HG03060 (cell line): ENCODE results near the gene AFG1L.
"Not testable (repeated sequence)": the region's sequence is repeated elsewhere in the genome, so short reads cannot be mapped to it uniquely, and the experiment has no call there.

Experiments
- ATAC-seq: cut with Tn5 transposase; IDR thresholded peaks from one replicate; pipeline ENCODE4 v1.9.1; 2021; ENCODE audit warnings: low read depth, moderate number of reproducible peaks; ENCODE audit not compliant: unreplicated experiment

AFG1L gene

GRCh38 chr6:108294727-108295625 is at the start of gene AFG1L:
TSS of gene AFG1L (plus strand) at chr6:108295054. CDS start at chr6:108295080, 26 bp downstream.
- ATAC-seq: peak; percentile 69

GRCh38 chr6:108245095-108245494 is 49.8 kb upstream of the AFG1L start:
- not testable (repeated sequence) for ATAC-seq

DNA sequence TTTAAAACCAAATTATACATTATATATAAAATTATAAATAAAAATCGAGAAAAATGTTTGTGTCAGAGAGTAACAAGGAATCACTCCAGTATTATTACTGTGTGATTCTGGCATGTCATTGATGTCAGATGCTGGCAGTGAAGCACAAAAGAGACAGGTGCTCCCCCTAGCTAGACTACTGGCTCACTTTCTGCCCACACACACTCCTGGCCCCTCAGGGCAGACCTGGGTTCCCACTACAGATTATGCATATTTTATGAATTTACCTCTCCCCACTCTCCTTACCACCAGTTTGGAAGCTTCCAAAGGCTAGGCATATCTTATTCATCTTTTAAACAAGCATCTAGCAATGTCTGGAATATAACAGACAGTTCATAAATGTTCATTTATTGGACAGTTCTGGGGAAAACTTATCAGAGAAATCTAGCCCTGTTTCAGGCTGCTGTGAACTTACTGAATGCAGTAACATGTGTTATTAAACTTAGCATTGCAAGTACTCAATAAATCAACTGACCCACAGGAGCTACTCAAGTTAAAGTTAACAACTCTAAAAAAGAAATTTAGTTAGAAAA is 46.8 kb upstream of the AFG1L start:
- no peak for ATAC-seq

- no peak for ATAC-seq
Measured at GRCh38 chr6:108250240-108250866, 44.5 kb upstream of the AFG1L start.

DNA sequence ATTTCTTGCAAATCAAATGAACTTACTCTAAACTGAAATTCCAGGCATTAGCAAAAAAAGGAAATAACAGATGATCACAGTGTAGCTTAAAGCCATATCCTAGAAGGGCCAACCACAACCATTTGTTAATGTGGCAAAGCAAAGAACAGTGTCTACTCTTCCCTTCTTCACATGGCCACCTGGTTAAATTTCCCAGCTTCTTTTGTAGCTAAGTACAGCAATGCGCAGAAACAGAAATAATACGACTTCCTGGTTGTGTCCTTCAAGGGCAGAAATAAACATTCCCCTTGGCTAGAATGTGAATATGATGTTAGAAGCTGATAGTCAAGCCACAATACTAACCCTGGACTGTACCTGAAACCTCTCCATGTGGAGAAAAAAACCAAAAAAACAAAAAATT is 43.6 kb upstream of the AFG1L start:
- no peak for ATAC-seq

GRCh38 chr6:108252055-108252454 is 42.8 kb upstream of the AFG1L start:
- no peak for ATAC-seq

GRCh38 chr6:108253241-108253640 is 41.6 kb upstream of the AFG1L start:
- ATAC-seq: no peak

GRCh38 chr6:108254433-108255410 is 40.1 kb upstream of the AFG1L start:
- ATAC-seq: no peak

DNA sequence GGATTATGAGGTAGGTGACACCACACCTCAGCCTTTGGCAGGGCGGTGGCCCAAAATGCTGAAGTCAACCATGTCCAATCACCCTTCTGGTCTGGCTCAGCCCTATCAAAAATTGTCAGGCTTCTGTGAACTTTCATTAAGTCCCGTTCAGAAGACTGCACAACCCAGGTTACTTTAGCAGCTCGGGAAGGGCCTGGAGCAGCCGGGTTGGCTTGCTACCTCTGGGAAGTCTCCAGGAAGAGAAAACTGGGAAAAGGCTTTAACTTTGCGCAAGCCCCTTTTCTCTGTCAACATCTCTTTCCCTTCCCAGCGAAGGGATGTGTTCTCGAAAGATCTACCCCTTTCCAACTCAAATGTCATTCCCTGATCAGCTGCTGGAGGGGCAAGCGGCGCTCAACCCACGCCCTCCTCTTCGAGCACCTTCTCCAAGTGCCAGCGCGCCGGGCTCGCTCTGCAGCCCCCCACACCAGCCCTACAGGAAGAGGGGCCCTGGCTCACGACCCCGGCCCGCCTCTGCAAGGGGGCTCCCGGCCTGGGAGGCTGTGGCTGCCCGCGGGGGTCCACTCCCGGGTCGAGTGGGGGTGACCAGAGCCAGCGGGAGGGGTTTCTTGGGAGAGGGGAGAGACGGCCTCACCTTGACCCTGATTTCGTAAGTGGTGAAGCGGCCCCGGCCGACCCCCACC is 34.6 kb upstream of the AFG1L start:
- ATAC-seq: no peak

DNA sequence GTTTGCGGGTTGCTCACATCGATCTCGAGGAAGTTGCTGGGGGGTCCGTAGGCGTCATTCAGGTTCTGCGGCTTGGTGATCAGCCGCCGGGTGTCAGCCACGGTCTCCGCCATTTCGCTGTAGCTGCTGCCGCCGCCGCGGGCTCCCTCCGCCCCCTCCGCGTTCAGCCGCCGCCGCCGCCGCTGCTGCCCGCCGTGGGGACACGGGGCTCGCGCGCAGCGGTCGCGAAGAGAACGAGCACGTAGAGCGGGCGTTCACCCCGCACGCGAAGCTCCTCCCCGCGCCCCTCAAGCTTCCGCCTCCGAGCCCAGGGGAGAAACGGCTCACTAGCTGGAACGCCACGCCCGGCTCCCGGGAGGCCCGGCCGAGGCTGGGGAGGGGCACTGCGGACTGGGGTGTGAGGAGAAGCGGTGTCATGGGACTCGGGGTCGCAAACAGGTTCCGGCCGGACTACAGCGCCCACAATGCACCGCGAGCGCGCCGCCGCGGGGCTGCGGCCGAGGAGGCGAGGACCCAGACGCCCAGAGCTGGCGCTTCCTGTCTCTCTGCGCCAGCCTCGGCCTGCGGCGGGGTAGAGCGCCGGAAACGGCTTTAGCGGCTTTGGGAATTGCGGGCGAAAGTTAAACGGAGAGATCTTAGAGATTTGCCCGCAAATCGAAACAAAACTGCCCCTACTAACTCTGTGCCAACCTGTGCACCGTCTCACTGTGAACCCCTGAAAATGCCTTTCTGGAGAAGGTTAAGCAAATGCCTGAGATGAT is 33.9 kb upstream of the AFG1L start, which contains the start of gene SNX3:
Gene SNX3, minus strand, starts transcription at position 232 of the 761 bp plus-strand sequence. Its CDS starts 119 bp downstream, at position 113.
- ATAC-seq: peak; percentile 72

GRCh38 chr6:108263371-108263770 is 31.5 kb upstream of the AFG1L start:
- ATAC-seq: no peak

DNA sequence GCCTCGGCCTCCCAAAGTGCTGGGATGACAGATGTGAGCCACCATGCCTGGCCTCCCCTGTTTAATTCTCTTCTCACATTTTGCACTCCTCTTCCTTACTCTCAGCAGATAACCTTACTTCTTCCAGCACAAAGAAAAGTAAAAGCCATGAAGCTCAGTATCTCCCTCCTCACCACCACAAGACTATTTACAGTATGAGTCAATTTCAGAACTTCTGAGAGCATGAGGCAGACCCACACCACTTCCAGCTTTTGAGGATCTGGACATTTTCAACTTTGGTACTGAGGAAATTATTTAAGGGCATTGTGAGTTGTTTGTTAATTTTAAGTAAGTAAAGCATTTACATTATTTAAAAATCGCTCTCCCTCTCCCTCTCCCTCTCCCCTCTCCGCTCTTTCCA is 26.0 kb upstream of the AFG1L start:
- no peak for ATAC-seq

- not testable (repeated sequence) for ATAC-seq
Measured at GRCh38 chr6:108269955-108270354, 24.9 kb upstream of the AFG1L start.

DNA sequence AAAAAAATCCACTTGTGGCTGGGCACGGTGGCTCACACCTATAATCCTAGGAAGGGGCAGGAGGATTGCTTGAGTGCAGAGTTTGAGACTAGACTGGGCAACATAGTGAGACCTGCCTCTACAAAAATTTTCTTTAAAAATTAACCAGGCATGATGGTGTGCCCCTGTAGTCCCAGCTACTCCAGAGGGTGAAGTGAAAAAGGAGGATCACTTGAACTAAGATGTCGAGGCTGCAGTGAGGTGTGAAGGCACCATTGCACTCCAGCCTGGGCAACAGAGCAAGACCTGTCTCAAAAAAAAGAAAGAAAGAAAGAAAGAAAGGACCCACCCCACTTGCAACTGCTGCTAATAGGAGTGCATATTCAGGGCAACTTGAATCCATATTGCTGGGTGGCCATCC is 20.3 kb upstream of the AFG1L start:
- no peak for ATAC-seq

GRCh38 chr6:108275976-108276375 is 18.9 kb upstream of the AFG1L start:
- no peak for ATAC-seq

DNA sequence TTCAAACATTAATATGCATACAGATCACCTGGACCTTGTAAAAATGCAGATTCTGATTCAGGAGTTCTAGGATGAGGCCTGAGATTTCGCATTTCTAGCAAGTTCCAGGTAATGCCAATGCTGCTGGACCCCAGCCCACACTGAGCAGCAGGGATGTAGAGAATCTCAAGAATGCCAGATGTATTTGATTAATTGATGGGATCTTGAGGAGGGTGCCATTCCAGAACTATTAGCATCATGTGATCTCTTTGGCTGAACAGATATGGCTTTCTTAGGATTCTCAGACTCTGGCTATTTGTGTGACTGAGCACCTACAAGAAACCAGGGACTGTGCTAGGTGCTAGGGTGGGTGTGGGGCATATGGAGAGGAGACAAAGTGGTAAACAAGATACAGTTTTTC is 17.6 kb upstream of the AFG1L start:
- no peak for ATAC-seq

DNA sequence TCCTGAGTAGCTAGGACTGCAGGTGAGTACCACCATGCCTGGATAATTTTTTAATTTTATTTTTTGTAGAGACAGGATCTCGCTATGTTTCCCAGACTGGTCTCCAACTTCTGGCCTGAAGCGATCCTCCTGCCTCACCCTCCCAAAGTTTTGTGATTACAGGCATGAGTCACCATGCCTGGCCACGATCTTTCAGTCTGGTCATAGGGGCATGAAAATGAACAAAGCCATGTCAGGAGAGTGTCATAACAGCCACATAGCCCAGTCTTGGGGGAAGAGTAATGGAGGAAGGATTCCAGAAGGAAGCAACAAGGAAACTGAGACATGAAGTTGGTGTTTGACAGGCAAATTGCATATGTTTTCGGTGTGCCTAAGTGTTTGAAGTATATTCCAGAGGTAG is 17.0 kb upstream of the AFG1L start:
- no peak for ATAC-seq

- no peak for ATAC-seq
Measured at GRCh38 chr6:108285381-108285780, 9.5 kb upstream of the AFG1L start.

DNA sequence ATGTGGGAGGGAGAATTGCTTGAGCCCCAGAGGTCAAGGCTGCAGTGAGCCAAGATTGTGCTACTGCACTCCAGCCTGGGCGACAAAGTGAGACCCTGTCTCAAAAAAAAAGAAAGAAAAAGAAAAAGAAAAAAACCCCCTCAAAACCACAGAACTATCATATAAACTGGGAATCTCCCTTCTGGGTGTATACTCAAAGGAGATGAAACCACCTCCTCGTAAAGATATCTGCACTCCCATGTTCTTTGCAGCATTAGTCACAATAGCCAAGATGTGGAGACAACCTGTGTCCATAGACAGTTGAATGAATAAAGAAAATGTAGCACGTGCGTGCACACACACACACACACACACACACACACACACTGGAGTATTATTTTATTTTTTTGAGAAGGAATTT is 8.5 kb upstream of the AFG1L start:
- no peak for ATAC-seq
